ENCODE data around the gene RASSF7.

The RASSF7 gene

GRCh38 chr11:553083-553987 lies 7.4 kb upstream of the RASSF7 start:
- Histone ChIP-seq H3K79me2 (ENCODE audit: insufficient read depth, low read length) (no peaks in the 10 kb centered on the region), H3K4me3 (ENCODE audit: low read depth, low read length, poor library complexity, severe bottlenecking) (no peak overlapping the region), H3K9me2 (ENCODE audit: low read depth, low read length) (no peaks in the 10 kb centered on the region), H2AFZ (ENCODE audit: low read length) (no peak overlapping the region), H3K36me3 (ENCODE audit: insufficient read depth, low read length) (no peaks in the 10 kb centered on the region), H3K9me3 (ENCODE audit: low read length) (no peaks in the 10 kb centered on the region), H3K4me2 (ENCODE audit: low read length) (no peak overlapping the region), H3F3A (ENCODE audit: insufficient read depth, low read length) (no peaks in the 10 kb centered on the region), H4K20me1 (ENCODE audit: insufficient read depth, low read length) (no peaks in the 10 kb centered on the region), H3K4me1 (ENCODE audit: insufficient read depth, low read length, severe bottlenecking) (peaks cover 18% of the 10 kb centered on the region), H3K27ac (ENCODE audit: low read depth, low read length, poor library complexity, severe bottlenecking) (no peak overlapping the region), H3K9ac (ENCODE audit: low read length) (no peak overlapping the region), H3K27me3 (ENCODE audit: insufficient read depth, low read length) (peaks cover 7% of the 10 kb centered on the region)
- TF ChIP-seq EZH2 (IDR thresholded peaks at IDR 0.05; ENCODE audit: borderline replicate concordance, low read length) = no peak
- no peak for TF ChIP-seq CTCF (IDR thresholded peaks at IDR 0.05; ENCODE audit: low read length)

- no peak overlapping the region for H3K27ac ChIP-seq (ENCODE audit: low read depth, low read length, poor library complexity, severe bottlenecking)
- H3K4me1 ChIP-seq (ENCODE audit: insufficient read depth, low read length, severe bottlenecking) = peaks cover 17% of the 10 kb centered on the region
- H3K9ac ChIP-seq (ENCODE audit: low read length) = no peak overlapping the region
- no peaks in the 10 kb centered on the region for H4K20me1 ChIP-seq (ENCODE audit: insufficient read depth, low read length)
- no peaks in the 10 kb centered on the region for H3K9me2 ChIP-seq (ENCODE audit: low read depth, low read length)
- H3K27me3 ChIP-seq (ENCODE audit: insufficient read depth, low read length) = peaks cover 7% of the 10 kb centered on the region
- no peak overlapping the region for H3K4me2 ChIP-seq (ENCODE audit: low read length)
- no peaks in the 10 kb centered on the region for H3K36me3 ChIP-seq (ENCODE audit: insufficient read depth, low read length)
- no peaks in the 10 kb centered on the region for H3K79me2 ChIP-seq (ENCODE audit: insufficient read depth, low read length)
- TF ChIP-seq CTCF (IDR thresholded peaks at IDR 0.05; ENCODE audit: low read length) (no peak), EZH2 (IDR thresholded peaks at IDR 0.05; ENCODE audit: borderline replicate concordance, low read length) (no peak)
- H2AFZ ChIP-seq (ENCODE audit: low read length) = no peak overlapping the region
- H3F3A ChIP-seq (ENCODE audit: insufficient read depth, low read length) = no peaks in the 10 kb centered on the region
- no peaks in the 10 kb centered on the region for H3K9me3 ChIP-seq (ENCODE audit: low read length)
- no peak overlapping the region for H3K4me3 ChIP-seq (ENCODE audit: low read depth, low read length, poor library complexity, severe bottlenecking)
Observed at GRCh38 chr11:553988-554340, 6.8 kb upstream of the RASSF7 start.

GRCh38 chr11:554428-555226 lies 6.1 kb upstream of the RASSF7 start:
- H3K4me3 ChIP-seq (ENCODE audit: low read depth, low read length, poor library complexity, severe bottlenecking) = peak overlapping the region; percentile 12
- no peaks in the 10 kb centered on the region for H3K9me2 ChIP-seq (ENCODE audit: low read depth, low read length)
- peaks cover 18% of the 10 kb centered on the region for H3K4me1 ChIP-seq (ENCODE audit: insufficient read depth, low read length, severe bottlenecking)
- no peak overlapping the region for H2AFZ ChIP-seq (ENCODE audit: low read length)
- TF ChIP-seq EZH2 (IDR thresholded peaks at IDR 0.05; ENCODE audit: borderline replicate concordance, low read length) (no peak), CTCF (IDR thresholded peaks at IDR 0.05; ENCODE audit: low read length) (peak; percentile 54)
- no peaks in the 10 kb centered on the region for H3F3A ChIP-seq (ENCODE audit: insufficient read depth, low read length)
- no peaks in the 10 kb centered on the region for H3K79me2 ChIP-seq (ENCODE audit: insufficient read depth, low read length)
- H3K27ac ChIP-seq (ENCODE audit: low read depth, low read length, poor library complexity, severe bottlenecking) = no peak overlapping the region
- no peaks in the 10 kb centered on the region for H4K20me1 ChIP-seq (ENCODE audit: insufficient read depth, low read length)
- H3K9me3 ChIP-seq (ENCODE audit: low read length) = no peaks in the 10 kb centered on the region
- no peaks in the 10 kb centered on the region for H3K36me3 ChIP-seq (ENCODE audit: insufficient read depth, low read length)
- H3K4me2 ChIP-seq (ENCODE audit: low read length) = peak overlapping the region; percentile 47
- H3K9ac ChIP-seq (ENCODE audit: low read length) = peak overlapping the region; percentile 23; the same call in 1 of the 2 replicates
- H3K27me3 ChIP-seq (ENCODE audit: insufficient read depth, low read length) = peaks cover 7% of the 10 kb centered on the region
